ENCODE data around the gene PSENEN. TPM values are rescaled to one million over a fixed set of nuclear protein-coding genes. Genes with fewer than 3 reads are reported as not detected.
A peak's percentile ranks its signal among the peaks of the same experiment; 100 is the strongest.

Gene PSENEN
- total and polyA plus RNA-seq, 9 of the 15 experiments (the other 6 are each of a cell fraction or from before 2014, with no cell fraction given): 34.5 to 299 (median 61.1) TPM

GRCh38 chr19:35752746-35753350, 7.4 kb downstream of the PSENEN start:
- H3K36me3 ChIP-seq (ENCODE audit: control insufficient read depth, insufficient read depth, low read length): peaks cover 23% of the 10 kb centered on the region; the same call in 1 of the 3 replicates
- ChIA-PET POLR2A (no interaction called here), CTCF (ENCODE audit: low intra/inter-chr PET ratio) (no interaction called here)
- BruUV-seq (replicated peaks): no TSS peak
- peaks cover 12 to 40% of the 10 kb centered on the region in 2 experiments; a peak in 4 of 5 replicates for H3K4me1 ChIP-seq (replicated peaks in 1 of 2; ENCODE audit: control insufficient read depth in 2 of 2, insufficient read depth in 2 of 2, low read length in 2 of 2)
- no peaks in the 10 kb centered on the region for H3K27me3 ChIP-seq (ENCODE audit: control insufficient read depth in 2 of 2, insufficient read depth in 2 of 2, low read length in 2 of 2)
- no peaks in the 10 kb centered on the region for H3K9me1 ChIP-seq (ENCODE audit: control insufficient read depth, insufficient read depth, low read length)
- FAIRE-seq: no peak
- 0 out of 4 replicates have a peak overlapping the region, but pooled peaks of 1 of the 2 experiments have one; percentile 11 for H3K9ac ChIP-seq (ENCODE audit: insufficient read depth in 1 of 2, low read depth in 2 of 2, low read length in 2 of 2)
- H3K27ac ChIP-seq (ENCODE audit: extremely low read depth, low read depth, low read length): no peak overlapping the region; the same call in 2 of the 3 replicates
- H4K20me1 ChIP-seq (replicated peaks; ENCODE audit: control insufficient read depth, insufficient read depth, low read length): no peaks in the 10 kb centered on the region
- DNase-seq (ENCODE audit: extremely low read depth in 1 of 4, low spot score in 3 of 4): no peak
- no peak overlapping the region for H3K4me2 ChIP-seq (ENCODE audit: insufficient read depth, low read length)
- no peak overlapping the region for H2AFZ ChIP-seq (ENCODE audit: low read depth, low read length)
- no peaks in the 10 kb centered on the region for H3K9me3 ChIP-seq (replicated peaks; ENCODE audit: control insufficient read depth, insufficient read depth, low read depth, low read length)
- ATAC-seq: no peak
- WGBS (ENCODE audit: insufficient coverage, low coverage, missing lambda C conversion rate): 74% methylated on average over 8 of the region's 20 CpGs
- in situ Hi-C loops (cut with MboI): no loop called here
- peaks cover 7% of the 10 kb centered on the region; the same call in 2 of the 3 replicates for H3K79me2 ChIP-seq (ENCODE audit: control insufficient read depth, insufficient read depth, low read length)
- intact Hi-C loops (cut with micrococcal nuclease): no loop called here
- no peak overlapping the region for H3K4me3 ChIP-seq
- TF ChIP-seq RERE (CRISPR knock-in tag; IDR thresholded peaks at IDR 0.05; ENCODE audit: borderline replicate concordance) (no peak), OTX1 (CRISPR knock-in tag; IDR thresholded peaks at IDR 0.05) (no peak), ZNF639 (CRISPR knock-in tag; conservative IDR thresholded peaks at IDR 0.05 in 1 of 2, IDR thresholded peaks at IDR 0.05 in 1 of 2) (no peak), ZNF212 (CRISPR knock-in tag; IDR thresholded peaks at IDR 0.05) (no peak), ZNF668 (CRISPR knock-in tag; IDR thresholded peaks at IDR 0.05) (no peak), RFX5 (IDR thresholded peaks at IDR 0.05; ENCODE audit: low read depth, low read length) (no peak)
- TF ChIP-seq, protein P1, sequence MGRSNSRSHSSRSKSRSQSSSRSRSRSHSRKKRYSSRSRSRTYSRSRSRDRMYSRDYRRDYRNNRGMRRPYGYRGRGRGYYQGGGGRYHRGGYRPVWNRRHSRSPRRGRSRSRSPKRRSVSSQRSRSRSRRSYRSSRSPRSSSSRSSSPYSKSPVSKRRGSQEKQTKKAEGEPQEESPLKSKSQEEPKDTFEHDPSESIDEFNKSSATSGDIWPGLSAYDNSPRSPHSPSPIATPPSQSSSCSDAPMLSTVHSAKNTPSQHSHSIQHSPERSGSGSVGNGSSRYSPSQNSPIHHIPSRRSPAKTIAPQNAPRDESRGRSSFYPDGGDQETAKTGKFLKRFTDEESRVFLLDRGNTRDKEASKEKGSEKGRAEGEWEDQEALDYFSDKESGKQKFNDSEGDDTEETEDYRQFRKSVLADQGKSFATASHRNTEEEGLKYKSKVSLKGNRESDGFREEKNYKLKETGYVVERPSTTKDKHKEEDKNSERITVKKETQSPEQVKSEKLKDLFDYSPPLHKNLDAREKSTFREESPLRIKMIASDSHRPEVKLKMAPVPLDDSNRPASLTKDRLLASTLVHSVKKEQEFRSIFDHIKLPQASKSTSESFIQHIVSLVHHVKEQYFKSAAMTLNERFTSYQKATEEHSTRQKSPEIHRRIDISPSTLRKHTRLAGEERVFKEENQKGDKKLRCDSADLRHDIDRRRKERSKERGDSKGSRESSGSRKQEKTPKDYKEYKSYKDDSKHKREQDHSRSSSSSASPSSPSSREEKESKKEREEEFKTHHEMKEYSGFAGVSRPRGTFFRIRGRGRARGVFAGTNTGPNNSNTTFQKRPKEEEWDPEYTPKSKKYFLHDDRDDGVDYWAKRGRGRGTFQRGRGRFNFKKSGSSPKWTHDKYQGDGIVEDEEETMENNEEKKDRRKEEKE (IDR thresholded peaks at IDR 0.05; ENCODE audit: borderline replicate concordance in 1 of 2, control insufficient read depth in 1 of 2, low read depth in 2 of 2, low read length in 1 of 2): no peak
- TF ChIP-seq, protein P2, sequence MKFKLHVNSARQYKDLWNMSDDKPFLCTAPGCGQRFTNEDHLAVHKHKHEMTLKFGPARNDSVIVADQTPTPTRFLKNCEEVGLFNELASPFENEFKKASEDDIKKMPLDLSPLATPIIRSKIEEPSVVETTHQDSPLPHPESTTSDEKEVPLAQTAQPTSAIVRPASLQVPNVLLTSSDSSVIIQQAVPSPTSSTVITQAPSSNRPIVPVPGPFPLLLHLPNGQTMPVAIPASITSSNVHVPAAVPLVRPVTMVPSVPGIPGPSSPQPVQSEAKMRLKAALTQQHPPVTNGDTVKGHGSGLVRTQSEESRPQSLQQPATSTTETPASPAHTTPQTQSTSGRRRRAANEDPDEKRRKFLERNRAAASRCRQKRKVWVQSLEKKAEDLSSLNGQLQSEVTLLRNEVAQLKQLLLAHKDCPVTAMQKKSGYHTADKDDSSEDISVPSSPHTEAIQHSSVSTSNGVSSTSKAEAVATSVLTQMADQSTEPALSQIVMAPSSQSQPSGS (CRISPR knock-in tag; IDR thresholded peaks at IDR 0.05): no peak
